ENCODE results near the gene MMS22L. TPM values are rescaled to one million over a fixed set of nuclear protein-coding genes. Genes with fewer than 3 reads are reported as not detected.

MMS22L gene
- total RNA-seq, 1 donor from 2014 or later: 19.6 TPM

GRCh38 chr6:97292671-97293070 is 9.7 kb upstream of the MMS22L start:
- Histone ChIP-seq H3K9me3 (no peaks in the 10 kb centered on the region), H3K4me3 (no peak overlapping the region), H3K36me3 (no peaks in the 10 kb centered on the region), H3K27me3 (no peaks in the 10 kb centered on the region), H3K4me1 (no peaks in the 10 kb centered on the region), H3K27ac (no peak overlapping the region)
- no peak for DNase-seq (ENCODE audit: extremely low spot score in 2 of 2)
- TF ChIP-seq POLR2AphosphoS5 (IDR thresholded peaks at IDR 0.05; ENCODE audit: insufficient read depth in 1 of 2, low read depth in 1 of 2) (no peak), CTCF (IDR thresholded peaks at IDR 0.05) (no peak), POLR2A (IDR thresholded peaks at IDR 0.05) (no peak)
- intact Hi-C loops (cut with DNase I): no loop called here

- H3K4me3 ChIP-seq: no peak overlapping the region
- no peak for DNase-seq (ENCODE audit: extremely low spot score in 2 of 2)
- TF ChIP-seq POLR2AphosphoS5 (IDR thresholded peaks at IDR 0.05; ENCODE audit: insufficient read depth in 1 of 2, low read depth in 1 of 2) (no peak), CTCF (IDR thresholded peaks at IDR 0.05) (no peak), POLR2A (IDR thresholded peaks at IDR 0.05) (no peak)
- H3K9me3 ChIP-seq: no peaks in the 10 kb centered on the region
- H3K27me3 ChIP-seq: no peaks in the 10 kb centered on the region
- no peaks in the 10 kb centered on the region for H3K4me1 ChIP-seq
- H3K27ac ChIP-seq: no peak overlapping the region
- H3K36me3 ChIP-seq: no peaks in the 10 kb centered on the region
- intact Hi-C loops (cut with DNase I): no loop called here
These were observed 8.9 kb upstream of the MMS22L start for GRCh38 chr6:97291896-97292295.

- intact Hi-C loops (cut with DNase I): no loop called here
- H3K9me3 ChIP-seq: no peaks in the 10 kb centered on the region
- no peaks in the 10 kb centered on the region for H3K27me3 ChIP-seq
- H3K4me1 ChIP-seq: no peaks in the 10 kb centered on the region
- H3K27ac ChIP-seq: no peak overlapping the region
- H3K4me3 ChIP-seq: no peak overlapping the region
- H3K36me3 ChIP-seq: no peaks in the 10 kb centered on the region
- TF ChIP-seq CTCF (IDR thresholded peaks at IDR 0.05) (no peak), POLR2A (IDR thresholded peaks at IDR 0.05) (no peak), POLR2AphosphoS5 (IDR thresholded peaks at IDR 0.05; ENCODE audit: insufficient read depth in 1 of 2, low read depth in 1 of 2) (no peak)
- DNase-seq (ENCODE audit: extremely low spot score in 2 of 2): no peak
These were observed 6.3 kb upstream of the MMS22L start for GRCh38 chr6:97289332-97289731.

DNA sequence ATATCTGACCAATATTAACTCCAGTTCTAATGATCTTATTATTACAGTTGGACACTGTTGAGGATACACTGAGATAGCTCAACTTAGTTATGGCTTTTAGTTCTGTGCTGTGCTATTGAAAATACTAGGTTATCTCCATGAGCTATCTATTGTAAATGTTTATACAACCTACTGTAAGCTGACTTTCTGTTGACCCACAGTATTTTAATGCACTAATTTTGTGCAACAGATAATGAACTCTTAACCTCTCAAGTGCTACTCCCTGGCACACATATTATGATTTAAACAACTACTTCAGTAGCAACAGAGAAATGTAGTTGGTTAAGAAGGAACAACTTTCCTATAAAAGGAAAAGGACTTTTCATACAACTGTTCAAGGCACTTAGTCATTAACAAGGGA is 5.2 kb upstream of the MMS22L start:
- peaks cover 5% of the 10 kb centered on the region for H3K4me1 ChIP-seq
- H3K27ac ChIP-seq: no peak overlapping the region
- no peaks in the 10 kb centered on the region for H3K27me3 ChIP-seq
- no peak for DNase-seq (ENCODE audit: extremely low spot score in 2 of 2)
- no peaks in the 10 kb centered on the region for H3K9me3 ChIP-seq
- no peaks in the 10 kb centered on the region for H3K36me3 ChIP-seq
- no peak for TF ChIP-seq POLR2A (IDR thresholded peaks at IDR 0.05)
- TF ChIP-seq CTCF (IDR thresholded peaks at IDR 0.05): no peak
- no peak for TF ChIP-seq POLR2AphosphoS5 (IDR thresholded peaks at IDR 0.05; ENCODE audit: insufficient read depth in 1 of 2, low read depth in 1 of 2)
- intact Hi-C loops (cut with DNase I): no loop called here
- no peak overlapping the region for H3K4me3 ChIP-seq

DNA sequence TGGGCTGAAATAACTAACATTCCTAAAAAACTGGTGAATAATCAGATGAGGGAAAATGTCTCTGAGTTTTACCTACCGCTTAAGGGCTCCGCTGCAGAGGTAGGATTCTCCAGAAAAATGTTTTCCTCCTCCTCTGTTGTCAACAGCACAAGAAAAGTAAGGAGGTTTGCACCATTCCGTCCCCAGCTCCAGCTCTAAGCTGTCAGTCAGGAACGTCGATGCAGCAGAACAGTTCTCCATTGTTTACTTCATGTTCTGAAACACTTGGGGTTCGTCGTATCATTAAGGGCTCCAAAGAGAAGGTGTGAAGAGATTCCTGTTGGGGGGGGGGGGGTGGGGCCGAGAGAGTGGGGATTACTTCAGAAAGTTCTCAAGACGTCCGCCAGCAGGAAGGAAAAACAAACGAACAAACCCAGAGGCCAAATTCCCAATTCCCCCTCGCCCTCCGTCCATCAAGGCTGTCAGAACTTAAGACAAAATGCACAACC is 734 bp downstream of the MMS22L start:
- no peaks in the 10 kb centered on the region for H3K27me3 ChIP-seq
- no peaks in the 10 kb centered on the region for H3K9me3 ChIP-seq
- TF ChIP-seq POLR2AphosphoS5 (IDR thresholded peaks at IDR 0.05; ENCODE audit: insufficient read depth in 1 of 2, low read depth in 1 of 2) (no peak), POLR2A (IDR thresholded peaks at IDR 0.05) (no peak), CTCF (IDR thresholded peaks at IDR 0.05) (no peak)
- DNase-seq (ENCODE audit: extremely low spot score in 2 of 2): no peak
- H3K4me1 ChIP-seq: peaks cover 20% of the 10 kb centered on the region
- H3K27ac ChIP-seq: peak overlapping the region; percentile 65
- no peaks in the 10 kb centered on the region for H3K36me3 ChIP-seq
- H3K4me3 ChIP-seq: peak overlapping the region; percentile 75 to 81
- intact Hi-C loops (cut with DNase I): no loop called here

All from vagina (tissue), 2 donors.